Neural progenitor cell (in vitro differentiated cells): ENCODE measurements around the gene MYO15B.

ENCODE experiments used
- EZH2 ChIP-seq: fragments of 200-600 bp; sonication (generic); IDR thresholded peaks from 2 replicates; pipeline ENCODE4 v1.6.1; 2017; ENCODE audit warnings: antibody characterized with exemption, mild to moderate bottlenecking, moderate library complexity
- EZH2phosphoT487 ChIP-seq: fragments of 200-600 bp; sonication (generic); IDR thresholded peaks from 2 replicates; pipeline ENCODE4 v1.6.1; 2017; ENCODE audit warnings: antibody characterized with exemption
- TF ChIP-seq, protein P1 (sequence below): fragments of 200-600 bp; sonication (generic); IDR thresholded peaks from 2 replicates; pipeline ENCODE4 v1.5.1; 2017; ENCODE audit warnings: antibody characterized with exemption, mild to moderate bottlenecking

DNA sequence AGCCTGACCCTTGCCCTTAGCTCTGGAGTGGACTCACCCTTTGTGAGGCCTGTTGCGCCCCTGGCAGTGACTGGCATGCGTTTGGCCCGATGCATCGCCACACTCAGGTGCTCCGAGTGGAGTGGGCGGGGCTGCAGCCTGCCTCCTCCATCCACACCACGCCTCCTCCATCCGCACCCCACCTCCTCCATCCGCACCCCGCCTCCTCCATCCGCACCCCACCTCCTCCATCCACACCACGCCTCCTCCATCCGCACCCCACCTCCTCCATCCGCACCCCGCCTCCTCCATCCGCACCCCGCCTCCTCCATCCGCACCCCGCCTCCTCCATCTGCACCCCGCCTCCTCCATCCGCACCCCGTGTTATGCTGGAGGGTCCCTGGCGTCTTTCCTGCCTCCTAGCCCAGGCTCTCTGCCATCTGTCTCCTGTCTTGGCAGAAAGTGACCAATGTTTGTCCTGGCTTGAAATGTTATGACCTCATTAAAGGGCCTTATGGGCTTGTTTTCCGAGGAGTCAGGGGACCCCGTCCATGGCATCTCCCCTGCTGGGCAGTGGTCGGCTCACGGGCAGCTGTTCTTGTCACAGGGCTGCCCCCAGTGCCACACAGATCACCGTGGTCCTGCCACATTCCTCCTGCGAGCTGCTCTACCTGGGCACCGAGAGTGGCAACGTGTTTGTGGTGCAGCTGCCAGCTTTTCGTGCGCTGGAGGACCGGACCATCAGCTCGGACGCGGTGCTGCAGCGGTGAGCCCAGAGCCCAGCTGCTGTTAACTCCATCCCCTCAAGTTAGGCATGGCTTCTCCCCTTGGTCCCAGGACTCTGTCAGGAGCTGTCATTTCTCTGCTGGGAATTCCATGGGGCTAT lies 28.7 kb upstream of the MYO15B start:
- TF ChIP-seq, protein P1, sequence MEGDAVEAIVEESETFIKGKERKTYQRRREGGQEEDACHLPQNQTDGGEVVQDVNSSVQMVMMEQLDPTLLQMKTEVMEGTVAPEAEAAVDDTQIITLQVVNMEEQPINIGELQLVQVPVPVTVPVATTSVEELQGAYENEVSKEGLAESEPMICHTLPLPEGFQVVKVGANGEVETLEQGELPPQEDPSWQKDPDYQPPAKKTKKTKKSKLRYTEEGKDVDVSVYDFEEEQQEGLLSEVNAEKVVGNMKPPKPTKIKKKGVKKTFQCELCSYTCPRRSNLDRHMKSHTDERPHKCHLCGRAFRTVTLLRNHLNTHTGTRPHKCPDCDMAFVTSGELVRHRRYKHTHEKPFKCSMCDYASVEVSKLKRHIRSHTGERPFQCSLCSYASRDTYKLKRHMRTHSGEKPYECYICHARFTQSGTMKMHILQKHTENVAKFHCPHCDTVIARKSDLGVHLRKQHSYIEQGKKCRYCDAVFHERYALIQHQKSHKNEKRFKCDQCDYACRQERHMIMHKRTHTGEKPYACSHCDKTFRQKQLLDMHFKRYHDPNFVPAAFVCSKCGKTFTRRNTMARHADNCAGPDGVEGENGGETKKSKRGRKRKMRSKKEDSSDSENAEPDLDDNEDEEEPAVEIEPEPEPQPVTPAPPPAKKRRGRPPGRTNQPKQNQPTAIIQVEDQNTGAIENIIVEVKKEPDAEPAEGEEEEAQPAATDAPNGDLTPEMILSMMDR, result no peak
- TF ChIP-seq EZH2 (no peak), EZH2phosphoT487 (no peak)
